NCI-H2171 (cell line): Measurements from ENCODE around the gene ACTR1A.
"Not testable (repeated sequence)": the region's sequence is repeated elsewhere in the genome, so short reads cannot be mapped to it uniquely, and the experiment has no call there.

Source experiments
- DNase-seq: peaks from one replicate; lab custom pipeline; 2025; lab: John Stamatoyannopoulos, UW

ACTR1A gene

DNA sequence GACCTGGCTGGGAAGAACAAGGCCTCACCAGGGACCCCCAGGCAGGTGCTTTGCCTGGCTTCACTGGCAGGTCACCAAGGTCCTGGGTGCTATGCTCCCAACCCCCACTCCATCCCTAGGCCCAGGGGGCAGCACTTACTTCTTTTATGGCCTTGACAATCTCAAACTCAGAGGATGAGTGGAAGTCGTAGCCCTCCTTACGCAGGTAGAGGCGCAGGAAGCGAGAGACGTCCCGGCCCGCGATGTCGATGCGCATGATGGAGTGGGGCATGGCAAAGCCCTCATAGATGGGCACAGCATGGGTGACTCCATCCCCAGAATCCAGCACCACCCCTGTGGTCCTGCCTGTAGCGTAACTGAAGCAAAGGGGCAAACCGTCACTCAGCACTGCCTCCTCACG, 18.5 kb downstream of the ACTR1A start:
- DNase-seq, result no peak

DNA sequence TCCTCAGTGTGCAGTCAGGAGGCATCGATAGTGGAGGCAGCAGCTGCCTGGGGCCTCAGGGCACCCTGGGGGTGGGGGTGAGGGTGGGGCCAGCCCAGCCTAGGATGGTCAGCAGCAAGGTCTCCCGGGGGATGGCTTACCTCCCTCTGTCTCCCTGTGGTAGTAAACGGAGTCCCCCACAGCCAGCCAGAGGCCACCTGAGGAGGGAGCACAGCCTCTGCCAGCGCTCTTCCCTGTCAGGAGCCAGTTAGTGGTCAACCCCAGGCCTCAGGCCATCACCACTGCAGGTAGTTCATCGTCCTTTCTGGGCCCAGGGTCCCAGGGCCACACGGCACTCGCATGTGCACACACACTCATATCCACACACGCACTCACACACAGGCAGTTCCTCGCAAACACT, 22.1 kb downstream of the ACTR1A start:
- DNase-seq, result no peak

DNA sequence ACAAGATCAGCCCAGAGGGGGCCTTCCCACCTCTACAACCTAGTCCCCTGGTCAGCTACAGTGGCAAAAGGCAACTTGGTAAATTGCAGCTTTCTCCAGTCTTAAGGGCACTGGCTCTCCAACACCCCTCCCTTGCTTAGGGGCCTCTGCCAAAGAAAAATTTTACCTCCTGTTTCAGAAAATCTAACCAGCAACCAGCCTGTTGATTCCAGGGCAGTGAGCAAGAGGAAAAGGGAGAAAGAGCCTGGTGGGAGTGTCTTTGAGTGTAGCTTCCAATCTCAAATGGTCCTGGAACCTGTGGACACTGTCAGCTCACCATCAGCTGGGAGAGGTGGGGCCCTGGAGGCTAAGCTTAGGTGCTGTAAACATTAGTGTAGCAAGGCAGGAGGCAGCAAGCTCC, 22.9 kb downstream of the ACTR1A start:
- no peak for DNase-seq

DNA sequence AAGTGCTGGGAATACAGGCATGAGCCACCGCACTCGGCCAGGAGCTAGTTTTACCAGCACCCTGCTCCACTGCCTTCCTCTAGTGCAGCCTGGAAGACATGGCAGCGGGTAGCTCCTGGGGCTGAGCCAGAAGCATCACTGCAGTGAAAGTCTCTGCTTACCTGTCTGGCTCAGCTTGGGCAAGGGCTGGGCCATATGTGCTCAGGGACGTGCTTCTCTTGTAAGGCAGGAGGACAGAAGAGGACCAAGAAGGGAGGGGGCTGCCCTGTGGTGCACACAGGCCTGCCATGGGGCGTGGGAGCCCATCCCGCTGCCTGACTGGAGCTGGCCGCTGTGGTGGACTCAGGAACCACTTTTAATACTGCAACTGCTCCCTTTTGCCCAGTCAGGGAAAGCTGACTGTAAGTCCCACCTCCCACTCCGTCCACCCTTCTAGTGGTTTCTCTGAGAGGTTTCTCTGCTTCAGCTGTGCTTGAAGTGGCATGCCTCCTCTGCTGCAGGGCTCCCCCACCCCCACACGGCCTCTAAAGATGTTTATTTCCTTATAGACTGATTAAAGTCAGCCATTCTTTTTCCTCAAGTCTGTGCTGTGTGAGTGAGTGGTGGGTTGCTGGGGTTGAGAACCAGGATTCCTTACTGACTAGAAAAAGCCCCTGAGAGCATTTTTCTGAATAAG, 25.9 kb downstream of the ACTR1A start:
- no peak for DNase-seq

DNA sequence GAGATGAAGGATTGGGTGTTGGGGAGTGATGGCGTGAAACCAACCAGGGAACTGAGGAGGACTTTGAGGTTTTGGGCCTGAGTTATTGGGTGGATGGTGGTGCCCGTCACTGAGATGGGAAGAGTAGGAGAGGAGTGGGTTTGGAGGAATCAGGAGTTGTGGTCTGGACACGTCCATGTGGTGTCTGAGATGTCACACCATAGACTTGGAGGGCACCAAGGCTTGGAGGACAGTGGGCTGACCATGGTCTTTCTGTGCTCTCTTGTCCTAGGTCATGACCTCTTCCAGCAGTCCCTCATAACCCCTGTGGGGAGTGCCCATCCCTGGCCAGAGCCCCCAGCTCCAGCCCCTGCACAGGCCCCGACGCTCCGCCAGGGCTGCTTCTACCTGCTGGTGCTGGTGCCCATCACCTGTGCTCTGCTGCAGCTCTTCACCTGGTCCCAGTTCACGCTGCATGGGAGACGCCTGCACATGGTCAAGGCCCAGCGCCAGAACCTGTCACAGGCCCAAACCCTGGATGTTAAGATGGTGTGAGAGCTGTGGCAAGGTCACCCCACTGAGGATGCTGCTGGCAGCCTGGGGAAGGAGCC, 27.0 kb downstream of the ACTR1A start:
- DNase-seq, result no peak

DNA sequence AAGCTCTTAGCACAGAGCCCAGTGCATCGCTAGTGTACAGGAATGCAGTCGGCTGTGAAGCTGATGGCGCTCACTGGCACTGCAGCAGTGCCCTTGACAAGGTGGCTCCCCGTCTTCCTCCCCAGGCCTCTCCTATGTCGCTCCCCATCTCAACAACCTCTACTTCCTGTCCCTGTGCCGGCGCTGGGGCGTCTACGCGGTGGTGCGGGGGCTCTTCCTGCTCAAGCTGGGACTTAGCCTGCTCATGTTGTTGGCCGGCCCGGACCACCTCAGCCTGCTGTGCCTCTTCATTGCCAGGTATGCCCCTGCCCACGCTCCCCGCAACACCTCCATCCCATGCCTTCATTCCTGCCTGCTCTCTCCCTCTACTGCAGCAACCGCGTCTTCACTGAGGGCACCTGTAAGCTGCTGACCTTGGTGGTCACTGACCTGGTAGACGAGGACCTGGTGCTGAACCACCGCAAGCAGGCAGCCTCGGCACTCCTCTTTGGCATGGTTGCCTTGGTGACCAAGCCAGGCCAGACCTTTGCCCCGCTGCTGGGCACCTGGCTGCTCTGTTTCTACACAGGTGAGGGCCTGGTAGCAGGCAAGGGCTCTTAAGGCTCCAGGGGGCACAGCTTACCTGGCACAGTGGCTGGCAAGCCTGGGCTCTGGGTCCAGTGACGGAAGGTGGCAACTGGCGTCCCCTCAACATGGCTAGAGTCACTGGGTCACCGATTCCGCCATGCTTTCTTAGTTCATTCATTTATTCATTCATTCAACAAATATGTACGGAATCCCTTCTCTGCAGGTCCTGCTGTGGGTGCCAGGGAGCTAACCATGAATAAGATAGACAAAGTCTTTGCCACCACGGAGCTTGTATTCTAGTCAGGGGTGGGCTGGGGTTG, 28.8 kb downstream of the ACTR1A start:
- no peak for DNase-seq

DNA sequence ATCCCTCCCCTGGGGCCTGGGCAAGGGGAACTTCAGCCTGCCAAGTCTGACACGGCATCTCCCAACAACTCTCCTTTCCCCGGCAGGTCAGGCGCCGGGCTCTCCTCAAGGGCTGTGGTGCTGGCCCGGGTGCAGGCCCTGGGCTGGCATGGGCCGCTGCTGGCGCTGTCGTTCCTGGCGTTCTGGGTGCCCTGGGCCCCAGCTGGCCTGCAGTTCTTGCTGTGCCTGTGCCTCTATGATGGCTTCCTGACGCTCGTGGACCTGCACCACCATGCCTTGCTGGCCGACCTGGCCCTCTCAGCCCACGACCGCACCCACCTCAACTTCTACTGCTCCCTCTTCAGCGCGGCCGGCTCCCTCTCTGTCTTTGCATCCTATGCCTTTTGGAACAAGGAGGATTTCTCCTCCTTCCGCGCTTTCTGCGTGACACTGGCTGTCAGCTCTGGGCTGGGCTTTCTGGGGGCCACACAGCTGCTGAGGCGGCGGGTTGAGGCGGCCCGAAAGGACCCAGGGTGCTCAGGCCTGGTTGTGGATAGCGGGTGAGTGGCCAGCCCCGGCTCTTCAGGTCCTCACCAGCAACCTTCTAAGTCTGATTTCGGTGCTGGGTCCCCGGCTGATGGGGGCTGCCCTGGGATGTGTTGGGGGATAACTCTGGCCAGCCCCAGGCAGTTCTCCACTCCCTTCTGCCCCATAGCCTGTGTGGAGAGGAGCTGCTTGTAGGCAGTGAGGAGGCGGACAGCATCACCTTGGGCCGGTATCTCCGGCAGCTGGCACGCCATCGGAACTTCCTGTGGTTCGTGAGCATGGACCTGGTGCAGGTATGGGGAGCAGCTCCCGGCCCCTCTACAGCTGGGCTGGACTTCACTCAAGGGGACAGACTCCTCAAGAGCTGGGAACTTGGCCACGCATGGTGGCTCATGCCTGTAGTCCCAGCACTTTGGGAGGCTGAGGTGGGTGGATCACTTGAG, 31.6 kb downstream of the ACTR1A start:
- no peak for DNase-seq

DNA sequence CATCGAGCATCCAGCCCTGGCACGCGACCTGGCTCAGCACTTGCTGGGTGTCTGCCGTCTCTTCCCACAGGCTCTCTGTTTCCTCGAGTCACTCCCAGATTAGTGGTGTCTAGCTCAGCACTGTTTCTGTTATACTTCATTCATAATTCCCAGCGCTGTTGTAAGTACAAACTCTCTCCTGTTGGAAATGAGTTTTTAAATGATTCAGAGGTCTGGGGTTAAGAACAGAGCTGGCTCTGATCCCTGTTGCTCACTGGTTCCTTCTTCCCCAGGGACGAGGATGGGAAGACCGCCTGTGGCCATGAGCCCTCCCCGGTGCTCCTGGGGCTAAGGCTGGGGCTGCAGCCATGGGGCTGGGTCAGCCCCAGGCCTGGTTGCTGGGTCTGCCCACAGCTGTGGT, 33.8 kb downstream of the ACTR1A start:
- DNase-seq, result no peak

DNA sequence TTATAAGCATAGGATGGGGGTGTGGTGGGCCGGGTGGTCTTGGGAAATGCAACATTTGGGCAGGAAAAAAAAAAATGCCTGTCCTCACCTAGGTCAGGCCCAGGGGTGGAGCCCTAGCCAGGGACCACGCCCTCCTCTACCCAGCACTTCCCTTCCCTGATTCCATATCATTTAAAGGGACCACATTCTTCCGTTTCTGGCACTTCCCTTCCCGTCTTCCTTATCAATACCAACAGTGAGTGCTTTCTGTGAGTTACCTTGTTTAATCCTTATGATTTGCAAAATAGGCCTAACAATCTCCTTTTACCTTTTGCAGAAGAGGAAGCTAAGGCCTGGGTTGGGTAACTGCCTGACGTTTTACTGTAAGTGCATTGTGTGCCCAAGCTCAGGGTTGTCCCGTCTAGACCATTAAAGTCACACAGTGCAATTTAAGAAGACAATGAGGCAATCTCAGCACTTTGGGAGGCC, 34.5 kb downstream of the ACTR1A start:
- DNase-seq, result no peak

DNA sequence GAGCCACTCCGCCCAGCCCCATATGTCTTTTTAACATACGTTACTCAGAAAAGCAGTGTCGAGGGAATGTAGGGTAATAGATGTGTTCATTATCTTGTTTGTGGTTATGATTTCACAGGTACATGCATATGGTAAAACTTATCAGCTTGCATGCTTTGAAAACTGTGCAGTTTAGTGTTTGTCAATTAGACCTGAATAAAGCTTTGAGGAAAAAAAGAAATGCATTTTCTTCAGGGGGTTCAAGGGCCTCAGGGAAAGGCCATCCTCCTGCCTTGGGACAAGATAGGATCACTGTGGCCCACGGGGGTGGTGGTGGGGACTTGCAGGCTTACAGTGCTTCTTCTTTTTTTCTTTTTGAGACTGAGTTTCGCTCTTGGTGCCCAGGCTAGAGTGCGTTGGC, 35.2 kb downstream of the ACTR1A start:
- no peak for DNase-seq

DNA sequence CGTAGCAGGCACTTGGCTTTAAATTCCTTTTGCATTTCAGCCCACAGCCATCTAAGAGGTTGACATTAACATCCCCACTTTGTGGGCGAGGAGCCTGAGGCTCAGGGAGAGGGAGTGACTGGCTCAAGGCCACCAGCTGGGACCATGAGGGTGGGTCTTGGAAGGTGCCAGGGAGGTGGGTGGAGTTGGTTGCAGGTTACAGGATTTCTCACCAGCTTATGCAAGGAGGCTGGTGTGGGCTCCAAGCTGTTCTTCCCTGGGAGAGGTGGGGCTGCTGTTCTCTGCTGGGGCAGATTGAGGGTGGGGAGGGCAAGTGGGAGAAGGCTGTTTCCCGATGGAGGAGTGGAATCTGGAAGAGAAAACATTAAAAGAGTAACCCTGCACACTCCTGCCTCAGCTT, 37.0 kb downstream of the ACTR1A start:
- no peak for DNase-seq

DNA sequence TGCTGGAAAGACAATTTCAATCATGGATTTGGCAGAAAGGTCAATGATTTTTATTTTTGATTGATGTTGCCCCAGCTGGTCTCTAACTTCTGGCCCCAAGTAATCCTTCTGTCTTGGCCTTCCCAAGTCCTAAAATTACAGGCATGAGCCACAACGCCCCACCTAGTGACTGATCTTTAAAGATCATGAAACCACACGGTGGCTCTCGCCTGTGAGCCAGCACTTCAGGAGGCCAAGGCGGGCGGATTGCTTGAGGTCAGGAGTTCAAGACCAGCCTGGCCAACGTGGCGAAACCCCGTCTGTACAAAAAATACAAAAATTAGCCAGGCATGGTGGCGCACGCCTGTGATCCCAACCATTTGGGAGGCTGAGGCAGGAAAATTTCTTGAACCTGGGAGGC, 38.5 kb downstream of the ACTR1A start:
- no peak for DNase-seq

DNA sequence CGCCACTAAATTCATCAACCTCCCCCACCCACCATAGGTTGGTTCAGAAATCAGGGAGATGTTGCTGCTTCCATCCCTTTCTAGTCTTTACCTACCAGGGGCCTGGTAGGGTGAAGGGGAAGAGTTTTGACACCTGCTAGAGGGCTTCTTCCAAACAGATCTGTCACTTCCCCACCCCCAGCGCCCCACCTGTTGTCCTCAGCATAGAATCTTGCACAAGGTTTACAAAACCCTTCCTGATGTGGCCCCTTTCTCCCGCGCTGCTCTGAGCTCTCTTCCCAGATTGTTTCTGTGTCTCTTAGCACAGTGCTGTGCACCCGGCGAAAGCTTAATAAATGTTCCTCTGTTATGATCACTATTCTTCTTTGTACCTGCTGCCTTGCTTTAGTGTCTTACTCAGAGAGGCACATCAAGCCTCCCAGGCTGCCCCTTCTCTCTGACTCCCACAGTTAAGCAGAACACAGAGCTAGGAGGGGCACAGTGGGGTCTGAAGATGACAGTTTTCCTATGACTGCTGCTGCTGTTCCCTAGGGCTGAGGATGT, 39.9 kb downstream of the ACTR1A start:
- DNase-seq, result no peak

DNA sequence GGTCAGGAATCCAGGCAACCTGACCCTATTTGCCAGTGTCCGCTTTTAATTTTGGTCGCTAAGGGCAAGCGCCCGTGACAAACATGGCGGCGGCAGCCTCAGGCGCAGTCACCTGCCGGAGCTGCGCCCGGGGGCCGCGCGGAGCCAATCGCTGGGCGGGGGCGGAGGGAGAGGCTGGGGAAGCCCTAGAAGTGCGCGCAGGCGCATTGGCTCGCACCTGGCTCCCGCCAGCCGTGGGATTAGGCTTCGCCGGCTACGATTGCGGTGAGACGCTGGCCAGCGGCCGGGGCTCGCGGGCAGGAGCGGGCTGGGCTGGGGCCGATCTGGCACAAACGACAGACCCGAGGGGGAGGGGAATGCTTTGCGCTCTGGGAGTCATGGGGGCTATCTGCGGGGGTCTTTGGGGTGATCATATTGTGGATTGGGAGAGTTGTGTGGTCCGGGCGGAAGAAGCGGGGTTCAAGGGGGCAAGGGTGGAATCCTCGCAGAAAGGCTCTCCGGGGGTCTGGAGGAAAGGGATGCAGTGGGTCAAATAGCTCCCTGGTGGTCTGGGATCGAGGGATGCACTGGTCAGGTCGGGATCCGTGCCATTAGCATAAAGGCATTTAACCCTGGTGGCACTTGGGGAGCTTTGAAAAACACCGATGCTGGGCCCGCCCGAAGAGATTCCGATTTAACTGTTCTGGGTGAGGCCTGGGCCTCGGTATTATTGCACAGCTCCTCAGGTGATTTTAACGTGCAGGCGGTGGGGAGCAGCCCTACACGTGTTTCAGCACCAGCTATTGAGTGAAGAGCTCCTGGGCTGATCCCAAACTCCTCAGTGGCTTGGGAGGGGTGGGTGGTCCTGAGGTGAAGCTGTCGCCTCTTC, 41.1 kb downstream of the ACTR1A start:
- DNase-seq, result peak; percentile 72

DNA sequence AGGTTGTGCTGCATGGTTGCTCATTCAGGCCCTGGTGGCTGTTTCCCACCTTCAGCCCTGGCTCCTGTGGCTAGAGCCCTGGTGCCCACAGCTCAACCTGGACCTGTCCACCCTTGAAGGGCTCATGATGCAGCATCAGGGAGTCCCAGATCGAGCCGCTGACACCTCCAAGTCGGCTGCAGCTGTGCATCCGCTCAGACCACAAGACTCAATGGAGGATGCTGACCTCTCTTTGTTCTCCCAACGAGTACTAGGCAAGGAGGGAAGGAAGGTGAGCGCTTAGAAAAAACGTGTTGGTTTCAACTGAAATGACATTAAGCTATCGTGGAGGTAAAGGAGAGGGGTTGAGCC, 41.7 kb downstream of the ACTR1A start:
- no peak for DNase-seq

DNA sequence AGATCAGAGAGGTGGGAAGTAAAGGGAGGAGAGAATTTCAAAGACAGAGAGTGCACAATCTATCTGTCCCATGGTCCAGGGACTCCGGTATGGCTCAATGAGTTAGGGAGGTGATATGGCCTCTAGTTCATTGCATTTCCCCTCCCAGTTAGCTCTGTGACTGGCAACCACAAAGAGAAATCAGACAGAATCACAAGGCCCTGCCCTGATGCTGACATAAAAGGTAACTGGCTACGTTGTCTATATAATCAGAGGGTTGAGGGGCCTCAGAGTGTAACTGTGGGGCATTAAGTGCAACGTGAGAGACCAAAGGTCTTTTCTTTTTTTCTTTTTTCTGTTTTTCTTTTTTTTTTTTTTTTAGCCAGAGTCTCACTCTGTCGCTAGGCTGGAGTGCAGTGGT, 43.9 kb downstream of the ACTR1A start:
- DNase-seq, result no peak

DNA sequence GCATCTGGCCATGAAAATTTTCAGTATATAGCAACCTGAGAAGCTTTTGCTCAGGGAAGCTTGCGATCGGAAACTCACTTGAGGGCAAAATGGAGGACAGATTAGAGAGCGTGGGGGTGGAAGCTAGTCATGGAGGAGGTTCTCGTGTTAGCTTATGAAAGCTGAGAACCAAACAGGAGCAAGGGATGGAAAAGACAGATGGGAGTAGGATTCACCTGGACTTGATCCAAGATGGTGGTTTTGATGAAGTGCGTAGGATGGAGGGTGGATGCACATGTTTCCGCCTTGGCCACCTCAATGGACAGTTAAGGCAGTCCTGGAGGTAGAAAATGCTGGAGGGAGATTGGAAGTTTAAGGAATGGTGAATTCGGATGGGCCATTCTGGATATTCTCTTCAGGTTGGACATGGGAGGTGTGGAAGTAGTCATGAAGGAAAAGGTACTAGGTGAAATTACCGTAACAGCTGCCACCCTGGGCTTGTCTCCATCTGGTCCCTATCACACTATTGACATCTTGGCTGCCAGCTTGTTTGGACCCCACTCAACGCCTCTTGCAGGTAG, 44.8 kb downstream of the ACTR1A start:
- peak; percentile 81 for DNase-seq

DNA sequence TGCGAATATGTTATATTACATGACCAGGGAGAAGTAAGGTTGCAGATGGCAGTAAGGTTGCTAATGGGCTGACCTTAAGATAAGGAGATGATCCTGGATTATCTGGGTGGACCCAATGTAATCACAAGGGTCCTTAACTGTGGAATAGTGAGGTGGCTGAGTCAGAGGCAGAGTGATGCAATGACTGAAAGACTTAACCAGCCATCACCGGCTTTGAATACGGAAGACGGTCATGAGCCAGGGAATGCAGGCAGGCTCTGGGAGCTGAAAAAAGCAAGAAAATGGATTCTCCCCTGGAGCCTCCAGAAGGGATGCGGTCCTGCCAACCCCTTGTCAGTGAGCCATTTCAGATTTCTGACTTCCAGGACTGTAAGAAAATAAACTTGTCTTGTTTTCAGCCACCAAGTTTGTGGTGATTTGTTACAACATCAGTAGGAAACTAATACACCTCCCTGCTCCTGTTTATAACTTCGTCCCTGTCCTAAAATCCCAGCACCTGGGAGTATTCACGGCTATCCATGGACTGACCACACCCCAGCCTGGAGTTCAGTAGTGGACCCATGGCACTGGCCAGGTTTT, 46.5 kb downstream of the ACTR1A start:
- DNase-seq, result no peak

DNA sequence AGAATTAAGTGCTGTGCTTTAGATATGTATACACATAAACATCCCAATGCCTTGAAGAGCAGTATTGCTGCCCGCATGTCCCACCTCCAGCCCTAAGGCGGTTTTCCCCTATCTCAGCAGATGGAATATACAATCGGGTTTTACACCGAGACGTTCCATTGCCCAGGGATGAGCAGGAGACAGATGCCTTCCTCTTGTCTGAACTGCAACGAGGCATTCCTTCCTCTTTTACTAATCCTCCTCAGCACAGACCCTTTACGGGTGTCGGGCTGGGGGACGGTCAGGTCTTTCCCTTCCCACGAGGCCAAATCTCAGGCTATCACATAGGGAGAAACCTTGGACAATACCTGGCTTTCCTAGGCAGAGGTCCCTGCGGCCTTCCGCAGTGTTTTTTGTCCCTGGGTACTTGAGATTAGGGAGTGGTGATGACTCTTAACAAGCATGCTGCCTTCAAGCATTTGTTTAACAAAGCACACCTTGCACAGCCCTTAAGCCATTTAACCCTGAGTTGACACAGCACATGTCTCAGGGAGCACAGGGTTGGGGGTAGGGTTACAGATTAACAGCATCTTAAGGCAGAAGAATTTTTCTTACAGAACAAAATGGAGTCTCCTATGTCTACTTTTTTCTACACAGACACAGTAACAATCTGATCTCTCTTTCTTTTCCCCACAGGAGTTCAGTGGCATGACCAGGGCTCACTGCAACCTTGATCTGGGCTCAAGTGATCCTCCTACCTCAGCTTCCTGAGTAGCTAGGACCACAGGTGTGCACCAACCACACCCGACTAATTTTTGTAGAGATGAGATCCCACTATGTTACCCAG, 47.6 kb downstream of the ACTR1A start:
- not testable (repeated sequence) for DNase-seq
